Activated CD8-positive, alpha-beta memory T cell treated with anti-CD3 and anti-CD28 coated beads for 48 hours (primary cell): ENCODE results near the gene NPFFR1.

ENCODE experiments used
- DNase-seq, 3 experiments: peaks; one replicate each; pipeline ENCODE4 v3.0.0-alpha.2; 2020; ENCODE audit warnings: low read depth in 2 of 3, low spot score in 2 of 3

NPFFR1 gene

GRCh38 chr10:70289739-70290138 is 5.9 kb upstream of the NPFFR1 start:
- no peak for DNase-seq

- no peak for DNase-seq
Observed at GRCh38 chr10:70286616-70287015, 2.8 kb upstream of the NPFFR1 start.

DNA sequence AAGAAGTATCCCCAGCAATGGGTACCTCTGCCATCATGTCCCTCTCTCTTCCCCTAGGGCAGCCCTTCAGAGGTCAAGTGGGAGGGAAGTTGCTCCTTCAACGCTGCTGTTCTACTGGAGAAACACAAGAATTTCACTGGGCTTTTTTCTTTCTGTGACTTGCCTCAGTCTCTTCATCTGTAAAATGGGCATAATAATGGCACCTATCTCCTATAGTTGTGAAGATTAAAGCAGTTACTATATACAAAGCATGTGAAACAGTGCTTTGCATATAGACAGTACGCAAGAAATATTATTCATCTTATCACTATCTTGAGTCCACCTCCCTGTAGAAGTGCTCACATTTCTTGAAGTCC is 1.6 kb upstream of the NPFFR1 start:
- DNase-seq = no peak

GRCh38 chr10:70284542-70285475 is 1.0 kb upstream of the NPFFR1 start:
- no peak for DNase-seq

GRCh38 chr10:70283071-70283444 is 746 bp downstream of the NPFFR1 start:
- no peak for DNase-seq

DNA sequence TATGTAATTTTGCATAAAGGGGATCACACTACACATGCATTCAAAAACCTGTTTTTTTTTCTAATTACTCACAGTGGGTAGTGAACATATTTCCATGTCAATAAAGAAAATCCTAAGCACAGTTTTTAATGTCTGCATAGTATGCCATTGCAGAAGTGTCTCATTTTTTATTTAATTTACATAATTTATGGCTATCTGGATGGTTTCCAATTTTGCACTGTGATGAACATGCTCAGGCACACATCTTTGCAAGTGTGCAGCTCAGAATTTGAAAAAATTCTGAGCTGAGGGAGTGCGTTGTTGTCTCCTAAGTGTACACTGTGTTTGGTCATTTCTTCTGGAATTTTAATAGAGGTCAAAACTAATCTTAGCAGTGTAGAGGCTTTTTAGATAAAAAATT is 2.2 kb downstream of the NPFFR1 start:
- DNase-seq = no peak

GRCh38 chr10:70280099-70280498 is 3.7 kb downstream of the NPFFR1 start:
- DNase-seq = no peak

DNA sequence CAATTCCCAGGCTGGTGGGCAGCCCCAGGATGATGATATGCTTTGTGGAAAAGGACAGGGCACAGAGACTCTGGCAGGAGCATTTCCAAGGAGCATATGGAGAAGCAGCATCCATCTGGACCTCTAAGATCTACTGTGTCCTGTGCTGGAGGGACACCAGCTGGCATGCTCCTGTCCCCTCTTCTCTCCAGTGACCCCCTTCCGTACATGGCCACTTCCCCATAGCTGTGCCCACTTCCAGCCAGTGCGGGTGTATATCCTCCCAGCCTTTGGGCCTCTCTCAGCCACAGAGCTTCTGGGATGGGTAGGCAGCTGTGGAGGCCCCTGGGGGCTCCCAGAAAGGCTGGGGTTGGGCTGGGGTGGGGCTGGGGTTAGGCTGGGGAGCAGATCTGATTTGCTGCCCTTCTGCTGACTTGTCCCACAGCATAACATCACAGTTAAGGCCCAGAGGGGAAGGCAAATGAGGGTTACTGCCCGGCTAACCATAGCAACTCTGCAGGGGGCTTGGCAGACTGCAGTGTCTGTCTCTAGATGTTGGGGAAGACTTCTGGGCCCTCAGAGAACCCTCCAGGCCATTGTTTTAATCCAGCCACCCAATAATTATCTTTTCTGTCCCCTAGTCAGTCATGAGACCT is 6.3 kb downstream of the NPFFR1 start:
- DNase-seq = no peak

DNA sequence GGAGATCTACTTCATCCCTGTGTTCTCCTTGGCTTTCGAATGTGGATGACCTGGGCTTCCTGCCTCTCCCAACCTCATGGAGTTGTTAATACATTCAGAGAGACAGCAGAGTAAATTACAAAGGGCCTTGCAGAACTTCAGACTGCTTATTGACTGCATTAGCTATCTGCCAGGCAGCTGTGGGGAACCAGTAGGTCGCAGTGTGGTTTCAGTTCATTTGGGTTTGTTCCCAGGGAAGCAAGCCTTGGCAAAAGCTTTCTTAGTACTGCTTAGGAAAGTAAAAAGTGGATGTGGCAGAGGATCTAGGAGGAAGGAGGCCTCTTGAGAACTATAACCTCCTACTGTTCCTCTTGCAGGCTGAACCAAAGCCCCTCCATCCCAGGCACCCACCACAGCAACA is 9.2 kb downstream of the NPFFR1 start:
- no peak for DNase-seq

- DNase-seq = no peak
Observed at GRCh38 chr10:70272925-70273316, 10.9 kb downstream of the NPFFR1 start.

DNA sequence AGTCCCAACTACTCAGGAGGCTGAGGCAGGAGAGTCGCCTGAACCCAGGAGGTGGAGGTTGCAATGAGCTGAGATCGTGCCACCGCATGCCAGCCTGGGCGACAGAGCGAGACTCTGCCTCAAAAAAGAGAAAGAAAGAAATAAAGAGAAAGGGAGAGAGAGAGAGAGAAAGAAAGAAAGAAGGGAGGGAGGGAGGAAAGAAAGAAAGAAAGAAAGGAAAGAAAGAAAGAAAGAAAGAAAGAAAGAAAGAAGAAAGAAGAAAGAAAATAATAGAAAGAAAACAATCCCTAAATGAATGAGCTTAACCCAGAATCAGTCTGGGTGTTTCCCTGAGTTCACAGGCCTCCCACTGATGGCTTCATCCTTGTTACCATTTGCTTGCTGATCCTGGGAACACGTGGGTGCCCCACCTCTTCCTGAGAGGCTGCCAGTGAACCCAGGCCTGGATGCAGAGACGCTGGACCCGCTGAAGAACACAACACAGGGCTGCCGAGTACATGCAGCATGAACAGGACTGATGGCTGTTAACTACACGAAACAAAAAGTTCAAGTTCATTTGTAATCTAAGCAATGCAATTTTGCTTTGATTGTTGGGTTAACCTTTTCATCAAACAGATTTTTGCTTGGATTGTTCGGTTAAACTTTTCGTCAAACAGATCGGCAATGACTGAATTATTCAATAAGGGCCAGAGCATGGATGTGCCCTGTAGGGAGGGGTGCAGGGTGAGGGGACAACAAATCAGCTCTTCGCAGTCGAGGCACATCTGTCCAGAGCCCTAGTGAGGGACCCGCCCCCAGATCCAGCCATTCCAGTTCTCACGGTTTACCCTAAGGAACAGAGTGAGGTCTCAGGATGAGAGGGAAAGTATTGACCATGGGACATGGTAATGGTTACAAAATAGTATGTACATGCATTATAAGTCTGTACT is 11.5 kb downstream of the NPFFR1 start:
- DNase-seq = no peak

- no peak for DNase-seq
Observed at GRCh38 chr10:70270952-70271351, 12.9 kb downstream of the NPFFR1 start.

DNA sequence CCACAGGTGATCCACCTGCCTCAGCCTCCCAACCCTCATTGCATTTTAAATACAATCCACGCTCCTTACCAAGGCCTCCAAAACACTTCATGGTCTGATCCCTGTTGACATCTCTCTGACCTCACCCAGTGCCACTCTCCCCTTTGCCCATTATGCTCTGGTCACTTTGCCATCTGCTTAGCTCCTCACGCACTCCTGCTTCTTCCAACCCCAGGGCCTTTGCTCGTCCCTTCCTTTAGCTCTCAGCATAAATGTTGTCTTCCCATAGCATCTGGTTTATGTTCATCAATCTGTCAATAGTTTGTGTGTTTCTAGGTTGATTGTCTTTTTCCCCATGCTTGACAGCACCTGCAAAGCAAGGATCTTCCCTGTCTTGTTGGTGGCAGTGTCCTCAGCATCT is 14.1 kb downstream of the NPFFR1 start:
- no peak for DNase-seq

DNA sequence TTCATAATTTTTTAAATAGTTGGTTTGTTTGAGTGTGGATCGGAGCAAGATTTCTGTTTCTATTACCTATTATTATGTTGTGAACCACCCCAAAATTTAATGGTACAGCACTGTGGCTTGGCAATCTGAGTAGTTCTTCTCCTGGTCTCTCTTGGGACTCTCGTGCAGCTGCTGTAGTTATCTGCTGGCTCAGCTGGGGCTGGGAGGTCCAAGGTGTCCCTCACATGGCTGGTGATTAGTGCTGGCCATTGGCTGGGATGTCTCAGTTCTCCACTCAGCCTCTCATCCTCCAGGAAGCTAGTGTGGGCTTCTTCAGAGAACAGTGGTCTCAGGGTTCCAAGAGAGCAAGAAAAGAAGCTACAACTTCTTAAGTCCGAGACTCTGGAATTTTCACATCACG is 15.4 kb downstream of the NPFFR1 start:
- DNase-seq = no peak

GRCh38 chr10:70267161-70267933 is 16.5 kb downstream of the NPFFR1 start:
- no peak for DNase-seq

DNA sequence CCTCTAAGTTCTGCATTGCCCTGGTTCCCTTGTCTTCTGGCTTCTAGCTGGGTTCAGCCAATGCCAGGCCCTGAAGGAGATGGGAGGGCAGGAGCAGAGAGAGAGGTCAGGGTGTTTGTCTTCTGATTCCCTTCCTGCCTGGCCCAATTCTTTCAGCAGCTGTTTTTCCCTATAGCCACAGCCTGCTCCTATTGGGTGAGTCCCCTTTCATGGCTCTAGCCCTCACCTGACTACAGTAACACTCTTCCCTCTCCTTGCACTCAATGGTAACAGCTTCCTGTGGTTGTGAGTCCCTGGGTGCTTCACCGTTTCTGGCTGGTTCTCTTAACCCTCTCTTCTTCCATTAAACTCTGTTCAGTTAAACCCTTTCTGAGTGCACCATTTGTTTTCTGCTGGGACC is 17.1 kb downstream of the NPFFR1 start:
- DNase-seq = no peak

DNA sequence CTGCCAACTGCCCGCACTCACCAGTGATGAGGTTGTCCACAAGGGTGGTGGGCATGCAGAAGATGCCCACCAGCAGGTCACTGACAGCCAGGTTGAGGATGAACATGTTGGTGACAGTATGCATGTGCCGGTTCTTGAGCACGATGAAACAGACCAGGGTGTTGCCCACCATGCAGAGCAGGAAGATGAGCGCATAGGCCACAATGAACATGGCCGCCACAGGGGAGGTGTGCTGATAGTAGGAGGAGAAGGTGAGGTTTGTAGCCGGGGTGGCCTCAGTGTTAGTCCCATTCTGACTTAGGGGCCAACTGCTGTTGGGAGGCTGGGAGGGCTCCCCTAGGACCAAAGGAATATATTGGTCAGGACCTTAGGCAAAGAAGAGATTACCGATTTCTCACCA is 17.7 kb downstream of the NPFFR1 start:
- DNase-seq = no peak

DNA sequence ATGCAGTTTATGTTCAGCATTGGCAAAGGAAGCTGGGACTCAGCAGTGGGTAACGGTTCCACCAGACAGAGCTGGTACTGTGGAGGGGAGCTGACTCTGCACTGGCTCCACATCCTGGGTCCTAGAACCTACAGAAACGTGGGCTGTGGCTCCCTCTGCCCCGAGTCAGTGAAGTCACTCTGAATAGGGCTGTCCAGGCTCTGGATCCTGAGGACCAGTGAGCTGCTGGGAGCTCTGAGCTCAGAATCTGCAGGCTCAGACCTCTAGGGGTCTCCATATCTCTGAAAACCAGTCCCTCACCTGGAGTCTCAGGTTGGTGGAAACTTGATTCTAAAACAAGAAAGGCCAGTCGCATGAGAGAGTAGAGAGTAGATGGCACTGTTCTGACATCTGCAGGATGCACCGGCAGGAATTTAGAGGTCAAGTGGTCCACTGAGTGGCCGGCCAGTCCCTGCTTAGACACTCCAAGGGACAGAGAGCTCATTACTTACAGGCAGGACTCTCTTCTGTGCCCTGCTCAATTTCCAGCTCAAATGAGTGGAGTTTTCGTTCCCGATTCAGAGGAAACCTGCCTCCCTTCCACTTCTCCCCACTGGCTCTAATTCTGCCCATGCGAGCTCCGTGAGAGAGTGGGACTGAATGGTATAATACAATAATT is 18.6 kb downstream of the NPFFR1 start:
- no peak for DNase-seq

DNA sequence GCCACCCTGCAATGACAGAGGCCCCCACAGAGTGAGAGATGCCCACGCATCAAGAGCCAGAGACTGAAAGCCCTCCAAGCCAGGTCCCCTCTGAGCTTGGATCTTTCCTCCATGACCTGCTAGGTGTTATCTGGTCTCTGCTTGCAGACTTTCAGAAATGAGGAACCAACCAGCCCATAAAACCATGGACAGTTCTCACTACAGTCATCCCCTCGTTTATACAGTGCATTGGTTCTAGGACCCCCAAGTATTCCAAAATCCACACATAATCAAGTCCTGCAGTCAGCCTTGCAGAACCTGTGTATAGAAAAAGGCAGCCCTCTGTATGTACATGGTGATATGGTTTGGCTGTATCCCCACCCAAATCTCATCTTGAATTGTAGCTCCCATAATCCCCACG is 23.1 kb downstream of the NPFFR1 start:
- DNase-seq = no peak

GRCh38 chr10:70260259-70260658 is 23.5 kb downstream of the NPFFR1 start:
- DNase-seq = no peak
